Measurements from ENCODE around the gene ASB18. TPM values are rescaled to one million over a fixed set of nuclear protein-coding genes. Genes with fewer than 3 reads are reported as not detected.

Gene ASB18
- total and polyA plus RNA-seq, 2 experiments from 2014 or later = not detected

DNA sequence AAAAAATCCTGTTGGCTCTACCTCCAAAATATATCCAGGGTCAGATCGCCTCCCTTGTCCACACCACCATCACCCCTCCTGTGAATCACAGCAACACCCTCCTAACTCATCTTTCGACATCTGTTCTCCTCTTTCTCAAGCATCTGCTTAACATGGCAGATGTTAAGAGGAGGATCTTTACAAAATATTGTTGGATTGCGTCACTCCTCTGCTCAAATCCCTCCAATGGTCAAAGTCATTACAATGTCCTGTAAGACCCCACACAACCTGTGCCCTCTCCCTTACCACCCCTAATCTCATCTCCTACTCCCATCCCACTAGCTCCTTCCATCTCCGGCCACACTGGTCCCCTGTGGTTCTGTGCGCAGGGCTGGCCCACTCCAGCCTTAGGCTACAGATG is 59.3 kb downstream of the ASB18 start:
- Histone ChIP-seq H3K36me3 (ENCODE audit: low read depth) (no peaks in the 10 kb centered on the region), H2AFZ (no peak overlapping the region), H3K27ac (no peak overlapping the region), H3K9me2 (ENCODE audit: insufficient read depth) (no peaks in the 10 kb centered on the region), H3K4me2 (ENCODE audit: unreplicated experiment) (no peak overlapping the region), H3K27me3 (replicated peaks; ENCODE audit: insufficient read depth) (peaks cover 7% of the 10 kb centered on the region; the same call in 1 of the 2 replicates), H3F3A (ENCODE audit: insufficient read depth) (no peaks in the 10 kb centered on the region), H3K4me1 (ENCODE audit: insufficient read depth) (no peaks in the 10 kb centered on the region), H3K4me3 (no peak overlapping the region), H3K79me2 (ENCODE audit: insufficient read depth) (no peaks in the 10 kb centered on the region), H3K9me3 (ENCODE audit: low read depth) (no peaks in the 10 kb centered on the region), H3K9ac (no peak overlapping the region), H4K20me1 (ENCODE audit: insufficient read depth) (no peaks in the 10 kb centered on the region)
- in situ Hi-C loops (cut with MboI) = no loop called here
- no peak for DNase-seq
- 40 to 59% methylated on average over 5 of the region's 5 CpGs for WGBS, 2 experiments (ENCODE audit: low coverage in 1 of 2, low lambda C conversion rate in 2 of 2, missing lambda C conversion rate in 2 of 2)
- no peak for TF ChIP-seq EZH2 (IDR thresholded peaks at IDR 0.05; ENCODE audit: insufficient read depth, poor library complexity, severe bottlenecking)
- no peak for TF ChIP-seq EZH2phosphoT487 (IDR thresholded peaks at IDR 0.05; ENCODE audit: insufficient read depth, low read depth)

DNA sequence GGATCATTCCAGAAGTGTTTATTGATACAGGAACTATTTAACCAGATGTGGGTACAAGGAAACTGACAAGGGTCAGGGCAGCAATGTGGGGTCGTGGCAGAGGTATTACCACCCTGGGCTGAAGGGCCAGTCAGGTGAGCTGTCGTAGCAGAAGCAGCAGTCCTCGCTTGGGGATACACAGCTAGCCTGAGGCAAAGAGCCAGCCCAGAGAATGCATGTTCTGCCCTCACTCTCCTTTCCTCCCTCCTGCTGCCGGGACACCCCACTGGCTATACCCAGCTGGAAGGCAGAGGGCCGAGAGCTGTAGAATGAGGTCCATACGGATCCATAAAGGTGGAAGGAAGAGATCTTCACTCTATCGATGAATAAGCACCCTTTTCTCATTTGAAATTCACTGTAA is 63.8 kb downstream of the ASB18 start:
- H3K4me3 ChIP-seq = no peak overlapping the region
- no peak overlapping the region for H3K9ac ChIP-seq
- WGBS, 2 experiments (ENCODE audit: low coverage in 1 of 2, low lambda C conversion rate in 2 of 2, missing lambda C conversion rate in 2 of 2) = 36 to 39% methylated on average over 7 of the region's 7 CpGs
- no peaks in the 10 kb centered on the region for H3K36me3 ChIP-seq (ENCODE audit: low read depth)
- no peaks in the 10 kb centered on the region for H3K9me3 ChIP-seq (ENCODE audit: low read depth)
- peaks cover 6% of the 10 kb centered on the region for H3K27me3 ChIP-seq (replicated peaks; ENCODE audit: insufficient read depth)
- no peaks in the 10 kb centered on the region for H4K20me1 ChIP-seq (ENCODE audit: insufficient read depth)
- TF ChIP-seq EZH2 (IDR thresholded peaks at IDR 0.05; ENCODE audit: insufficient read depth, poor library complexity, severe bottlenecking) (no peak), EZH2phosphoT487 (IDR thresholded peaks at IDR 0.05; ENCODE audit: insufficient read depth, low read depth) (no peak)
- H3F3A ChIP-seq (ENCODE audit: insufficient read depth) = no peaks in the 10 kb centered on the region
- DNase-seq = no peak
- no peaks in the 10 kb centered on the region for H3K9me2 ChIP-seq (ENCODE audit: insufficient read depth)
- H3K4me2 ChIP-seq (ENCODE audit: unreplicated experiment) = no peak overlapping the region
- H3K27ac ChIP-seq = no peak overlapping the region
- in situ Hi-C loops (cut with MboI) = no loop called here
- H3K79me2 ChIP-seq (ENCODE audit: insufficient read depth) = no peaks in the 10 kb centered on the region
- H2AFZ ChIP-seq = no peak overlapping the region
- H3K4me1 ChIP-seq (ENCODE audit: insufficient read depth) = no peaks in the 10 kb centered on the region

DNA sequence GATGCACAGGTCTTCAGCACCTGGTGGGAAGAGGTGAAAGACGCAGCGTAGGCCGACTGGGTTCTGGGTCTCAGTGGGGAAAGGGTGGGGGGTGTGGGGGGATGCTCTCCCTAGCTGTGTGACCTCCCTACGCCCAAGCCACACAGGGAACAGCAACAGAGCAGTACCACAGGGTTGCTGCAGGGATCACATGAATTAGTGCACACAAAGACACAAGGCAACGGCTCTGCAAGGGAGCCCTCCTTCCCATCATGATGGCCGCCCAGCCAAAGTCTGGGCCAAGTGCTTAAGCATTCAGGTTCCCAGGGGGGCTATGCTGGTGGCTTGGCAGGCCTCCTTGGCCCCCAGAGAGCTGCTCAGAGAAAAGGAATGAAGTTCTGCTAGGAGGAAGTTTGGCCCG is 67.8 kb downstream of the ASB18 start:
- Histone ChIP-seq H3K9me3 (ENCODE audit: low read depth) (no peaks in the 10 kb centered on the region), H3K27me3 (replicated peaks; ENCODE audit: insufficient read depth) (peaks cover 6% of the 10 kb centered on the region), H3K79me2 (ENCODE audit: insufficient read depth) (no peaks in the 10 kb centered on the region), H3K27ac (no peak overlapping the region), H2AFZ (no peak overlapping the region), H3K4me1 (ENCODE audit: insufficient read depth) (no peaks in the 10 kb centered on the region), H3K4me2 (ENCODE audit: unreplicated experiment) (no peak overlapping the region), H3K36me3 (ENCODE audit: low read depth) (no peaks in the 10 kb centered on the region), H3K9me2 (ENCODE audit: insufficient read depth) (no peaks in the 10 kb centered on the region), H3K9ac (no peak overlapping the region), H4K20me1 (ENCODE audit: insufficient read depth) (no peaks in the 10 kb centered on the region), H3K4me3 (no peak overlapping the region), H3F3A (ENCODE audit: insufficient read depth) (no peaks in the 10 kb centered on the region)
- no peak for DNase-seq
- TF ChIP-seq EZH2phosphoT487 (IDR thresholded peaks at IDR 0.05; ENCODE audit: insufficient read depth, low read depth) = no peak
- TF ChIP-seq EZH2 (IDR thresholded peaks at IDR 0.05; ENCODE audit: insufficient read depth, poor library complexity, severe bottlenecking) = no peak
- 39 to 51% methylated on average over 7 of the region's 7 CpGs for whole genome bisulfite sequencing, 2 experiments (ENCODE audit: low coverage in 1 of 2, low lambda C conversion rate in 2 of 2, missing lambda C conversion rate in 2 of 2)
- in situ Hi-C loops (cut with MboI) = loop anchor here (25.0 kb wide), 1 partner anchor 1059 kb away; no protein-coding TSS in a partner anchor

DNA sequence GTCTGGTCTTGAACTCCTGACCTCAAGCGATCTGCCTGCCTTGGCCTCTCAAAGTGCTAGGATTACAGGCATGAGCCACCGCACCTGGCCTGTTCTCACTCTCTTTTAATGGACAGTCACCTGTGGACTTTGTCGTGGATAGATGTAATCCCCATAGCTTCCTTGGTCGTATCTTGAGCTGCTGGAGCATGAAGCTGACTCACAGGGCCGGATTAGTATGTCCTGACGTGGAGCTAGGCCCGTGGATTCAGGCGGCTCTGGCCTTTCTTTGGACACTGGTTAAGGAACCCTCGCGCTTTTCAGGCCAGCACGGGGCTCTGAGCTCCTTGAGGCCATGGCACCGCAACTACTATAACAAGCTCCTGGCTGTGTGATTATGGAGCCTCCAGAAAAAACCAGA is 68.5 kb downstream of the ASB18 start:
- Histone ChIP-seq H3K4me1 (ENCODE audit: insufficient read depth) (no peaks in the 10 kb centered on the region), H3K79me2 (ENCODE audit: insufficient read depth) (no peaks in the 10 kb centered on the region), H4K20me1 (ENCODE audit: insufficient read depth) (no peaks in the 10 kb centered on the region), H2AFZ (no peak overlapping the region), H3K9me3 (ENCODE audit: low read depth) (no peaks in the 10 kb centered on the region), H3K36me3 (ENCODE audit: low read depth) (no peaks in the 10 kb centered on the region), H3K9me2 (ENCODE audit: insufficient read depth) (no peaks in the 10 kb centered on the region), H3K9ac (no peak overlapping the region), H3K27me3 (replicated peaks; ENCODE audit: insufficient read depth) (peaks cover 6% of the 10 kb centered on the region), H3K4me3 (no peak overlapping the region), H3K27ac (no peak overlapping the region), H3F3A (ENCODE audit: insufficient read depth) (no peaks in the 10 kb centered on the region), H3K4me2 (ENCODE audit: unreplicated experiment) (no peak overlapping the region)
- TF ChIP-seq EZH2 (IDR thresholded peaks at IDR 0.05; ENCODE audit: insufficient read depth, poor library complexity, severe bottlenecking) = no peak
- TF ChIP-seq EZH2phosphoT487 (IDR thresholded peaks at IDR 0.05; ENCODE audit: insufficient read depth, low read depth) = no peak
- DNase-seq = no peak
- in situ Hi-C loops (cut with MboI) = loop anchor here (25.0 kb wide), 1 partner anchor 1058 kb away; no protein-coding TSS in a partner anchor
- 77 to 85% methylated on average over 12 of the region's 12 CpGs for WGBS, 2 experiments (ENCODE audit: low coverage in 1 of 2, low lambda C conversion rate in 2 of 2, missing lambda C conversion rate in 2 of 2)

DNA sequence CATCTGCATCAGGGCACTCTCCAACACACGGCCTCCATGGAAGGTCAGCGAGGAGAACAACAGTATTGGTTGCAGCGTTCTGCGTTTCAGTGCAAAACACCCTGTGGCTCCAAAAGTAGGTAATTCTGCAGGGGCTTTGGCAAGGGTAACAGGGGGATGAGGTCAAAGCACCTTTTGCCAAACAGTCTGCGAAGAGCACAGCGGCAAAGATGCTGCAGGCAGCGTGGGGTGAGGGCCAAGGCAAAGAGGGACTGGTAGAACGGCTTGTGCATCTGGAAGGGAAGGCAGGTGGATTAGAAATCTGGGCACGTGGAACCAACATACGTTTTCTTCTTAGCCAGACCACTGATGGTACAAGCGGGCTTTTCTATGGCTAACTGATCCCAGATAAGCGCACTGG is 69.4 kb downstream of the ASB18 start:
- Histone ChIP-seq H4K20me1 (ENCODE audit: insufficient read depth) (no peaks in the 10 kb centered on the region), H3K9ac (no peak overlapping the region), H3K79me2 (ENCODE audit: insufficient read depth) (no peaks in the 10 kb centered on the region), H3K27me3 (replicated peaks; ENCODE audit: insufficient read depth) (peaks cover 6% of the 10 kb centered on the region), H3K27ac (no peak overlapping the region), H3K4me1 (ENCODE audit: insufficient read depth) (no peaks in the 10 kb centered on the region), H2AFZ (no peak overlapping the region), H3K9me2 (ENCODE audit: insufficient read depth) (no peaks in the 10 kb centered on the region), H3K4me2 (ENCODE audit: unreplicated experiment) (no peak overlapping the region), H3K4me3 (no peak overlapping the region), H3F3A (ENCODE audit: insufficient read depth) (no peaks in the 10 kb centered on the region), H3K36me3 (ENCODE audit: low read depth) (no peaks in the 10 kb centered on the region), H3K9me3 (ENCODE audit: low read depth) (no peaks in the 10 kb centered on the region)
- in situ Hi-C loops (cut with MboI) = loop anchor here (25.0 kb wide), 1 partner anchor 1057 kb away; no protein-coding TSS in a partner anchor
- 75 to 81% methylated on average over 12 of the region's 12 CpGs for WGBS, 2 experiments (ENCODE audit: low coverage in 1 of 2, low lambda C conversion rate in 2 of 2, missing lambda C conversion rate in 2 of 2)
- no peak for TF ChIP-seq EZH2phosphoT487 (IDR thresholded peaks at IDR 0.05; ENCODE audit: insufficient read depth, low read depth)
- TF ChIP-seq EZH2 (IDR thresholded peaks at IDR 0.05; ENCODE audit: insufficient read depth, poor library complexity, severe bottlenecking) = no peak
- DNase-seq = no peak

Measured in GM23248 (cell line).